H4 (cell line): ENCODE data around the gene EFCC1. TPM values are rescaled to one million over a fixed set of nuclear protein-coding genes. Genes with fewer than 3 reads are reported as not detected.
A peak's percentile ranks its signal among the peaks of the same experiment; 100 is the strongest.

Experiments
- DNase-seq: peaks from one replicate; pipeline ENCODE4 v3.0.0-alpha.2; 2015; ENCODE audit warnings: low spot score
- total RNA-seq: library from RNA; depleted of rRNA; stranded (reverse); fragments of >200 nt; shearing (Covaris generic); gene quantifications from 2 replicates; pipeline ENCODE4 v1.2.3, GENCODE V29; 2014

The EFCC1 gene
- total RNA-seq, 1 experiment from 2014 or later = 1.2 TPM

DNA sequence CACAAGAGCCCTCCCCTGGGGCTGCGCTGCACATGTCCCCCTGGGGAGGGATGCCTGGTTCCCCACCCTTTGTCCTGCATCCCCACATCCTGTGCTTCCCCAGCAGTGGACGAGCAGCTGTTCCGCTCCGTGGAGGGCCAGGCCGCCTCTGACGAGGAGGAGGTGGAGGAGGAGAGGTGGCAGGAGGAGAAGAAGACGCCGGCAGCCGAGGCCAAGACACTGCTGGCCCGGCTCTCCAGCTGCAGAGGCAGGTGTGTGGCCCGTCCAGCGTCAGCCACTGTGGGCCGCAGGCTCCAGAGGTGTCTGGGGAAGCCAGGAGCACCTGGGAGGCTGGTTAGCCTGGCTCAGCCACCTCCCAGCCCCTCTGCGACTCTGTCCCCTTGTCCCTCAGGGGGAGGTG lies 31.6 kb downstream of the EFCC1 start:
- DNase-seq = no peak

- DNase-seq = no peak
Observed at GRCh38 chr3:129033151-129033550, 32.0 kb downstream of the EFCC1 start.

DNA sequence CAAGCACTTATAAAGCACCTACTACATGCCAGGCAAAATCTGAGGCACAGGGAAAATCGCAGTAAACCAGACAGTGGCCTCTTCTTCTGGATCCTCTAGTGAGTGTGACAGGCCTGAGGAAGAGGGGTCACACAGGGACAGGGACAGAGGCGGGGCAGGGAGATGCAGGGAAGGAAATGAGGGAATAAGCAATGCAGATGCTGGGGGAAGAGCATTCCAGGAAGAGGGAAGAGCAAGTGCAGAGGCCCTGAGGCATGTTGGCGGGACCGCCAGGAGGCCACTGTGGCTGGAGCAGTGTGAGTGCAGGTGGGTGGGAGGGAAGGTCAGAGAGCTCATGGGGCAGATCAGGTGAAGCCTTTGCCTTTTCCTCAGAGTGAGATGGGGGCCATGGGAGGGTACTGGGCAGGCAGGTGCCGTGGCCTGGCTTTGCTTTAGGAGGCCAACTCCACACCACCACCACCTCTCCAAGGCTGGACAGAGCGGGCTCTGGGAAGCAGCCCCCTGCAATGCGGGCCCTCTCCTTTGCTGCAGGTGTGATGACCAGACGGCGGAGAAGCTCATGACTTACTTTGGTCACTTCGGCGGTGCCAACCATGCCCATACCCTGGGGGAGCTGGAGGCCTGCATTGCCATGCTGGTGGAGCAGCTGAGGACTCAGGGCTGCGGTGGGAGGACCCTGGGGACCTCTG lies 32.7 kb downstream of the EFCC1 start:
- DNase-seq = no peak

DNA sequence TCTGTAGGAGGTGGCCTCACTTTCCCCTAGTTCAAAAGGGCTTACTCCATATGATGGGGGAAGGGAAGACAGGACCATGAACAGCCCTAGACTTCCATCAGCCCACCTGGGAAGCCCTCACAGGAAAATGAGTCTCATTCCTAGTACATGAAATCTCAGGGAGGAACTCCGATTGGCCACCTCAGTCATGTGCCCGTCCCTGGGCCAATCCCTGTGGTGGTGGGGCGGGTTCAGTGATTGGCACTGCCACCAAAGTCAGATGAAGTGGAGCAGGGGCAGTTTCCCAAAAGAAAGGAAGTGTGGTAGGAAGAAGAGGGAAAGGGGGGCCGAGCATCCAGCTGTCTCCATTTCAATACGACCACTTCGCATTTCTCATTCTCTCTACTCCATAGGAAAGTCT lies 33.5 kb downstream of the EFCC1 start:
- no peak for DNase-seq

- no peak for DNase-seq
Observed at GRCh38 chr3:129035360-129036221, 34.5 kb downstream of the EFCC1 start.

GRCh38 chr3:129036222-129037092 lies 35.4 kb downstream of the EFCC1 start:
- DNase-seq = no peak

DNA sequence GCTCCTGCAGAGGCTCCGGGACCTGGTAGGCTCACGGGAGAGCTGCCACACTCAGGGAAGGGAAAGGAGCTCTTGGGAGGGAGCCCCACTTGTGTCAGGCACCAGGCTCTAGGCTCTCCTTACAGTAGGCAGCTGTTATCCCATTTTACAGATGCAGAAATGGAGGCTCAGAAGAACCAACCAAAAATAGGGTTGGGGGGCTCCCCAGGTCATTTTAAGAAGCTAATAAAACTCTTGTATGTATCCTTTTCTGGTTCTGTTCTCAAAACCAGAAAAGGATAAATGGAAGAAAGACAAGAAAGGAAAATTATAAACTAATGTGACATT lies 36.0 kb downstream of the EFCC1 start:
- no peak for DNase-seq

- DNase-seq = no peak
Observed at GRCh38 chr3:129038121-129038855, 37.2 kb downstream of the EFCC1 start.

DNA sequence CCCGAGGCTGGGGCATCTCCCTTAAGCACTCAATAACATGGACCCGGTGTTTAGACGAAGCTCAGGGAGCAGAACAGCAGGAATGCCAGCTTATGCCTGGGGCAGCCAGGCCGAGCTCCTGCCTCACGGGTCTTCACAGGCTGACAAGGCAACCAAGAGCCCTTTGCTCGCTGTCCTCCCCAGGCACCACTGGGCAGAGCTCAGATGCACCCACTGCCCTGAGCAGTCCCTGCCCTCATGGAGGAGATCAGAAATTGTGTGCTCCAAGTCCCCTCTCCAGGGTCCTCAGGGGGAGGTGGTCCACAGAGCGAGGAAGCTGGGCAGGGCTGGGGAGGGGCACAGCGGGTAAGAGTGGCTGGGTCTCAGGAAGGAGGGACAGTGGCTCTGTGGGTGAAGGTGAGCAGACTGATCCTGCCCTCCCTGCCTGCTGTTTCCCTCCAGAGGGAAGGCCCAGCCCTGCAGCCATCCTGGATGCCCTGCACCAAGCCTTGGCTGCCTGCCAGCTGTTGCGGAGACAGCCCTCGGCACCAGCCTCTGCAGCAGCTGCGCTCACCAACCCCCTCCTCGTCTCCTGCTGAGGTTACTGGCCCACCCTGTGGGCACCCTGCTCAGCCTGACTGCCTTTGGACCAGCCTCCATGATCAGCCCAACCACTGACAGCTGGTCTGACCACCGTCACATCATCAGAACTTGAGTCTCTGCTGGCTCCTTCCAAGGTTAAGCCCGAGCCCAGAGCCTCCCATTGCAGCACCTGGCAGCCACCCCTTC lies 38.4 kb downstream of the EFCC1 start:
- peak; percentile 40 for DNase-seq

GRCh38 chr3:129040039-129040336 lies 38.9 kb downstream of the EFCC1 start:
- DNase-seq = no peak

GRCh38 chr3:129040579-129041300 lies 39.6 kb downstream of the EFCC1 start:
- no peak for DNase-seq

GRCh38 chr3:129045675-129046036 lies 44.6 kb downstream of the EFCC1 start:
- no peak for DNase-seq

- DNase-seq = no peak
Observed at GRCh38 chr3:129046037-129046731, 45.1 kb downstream of the EFCC1 start.

DNA sequence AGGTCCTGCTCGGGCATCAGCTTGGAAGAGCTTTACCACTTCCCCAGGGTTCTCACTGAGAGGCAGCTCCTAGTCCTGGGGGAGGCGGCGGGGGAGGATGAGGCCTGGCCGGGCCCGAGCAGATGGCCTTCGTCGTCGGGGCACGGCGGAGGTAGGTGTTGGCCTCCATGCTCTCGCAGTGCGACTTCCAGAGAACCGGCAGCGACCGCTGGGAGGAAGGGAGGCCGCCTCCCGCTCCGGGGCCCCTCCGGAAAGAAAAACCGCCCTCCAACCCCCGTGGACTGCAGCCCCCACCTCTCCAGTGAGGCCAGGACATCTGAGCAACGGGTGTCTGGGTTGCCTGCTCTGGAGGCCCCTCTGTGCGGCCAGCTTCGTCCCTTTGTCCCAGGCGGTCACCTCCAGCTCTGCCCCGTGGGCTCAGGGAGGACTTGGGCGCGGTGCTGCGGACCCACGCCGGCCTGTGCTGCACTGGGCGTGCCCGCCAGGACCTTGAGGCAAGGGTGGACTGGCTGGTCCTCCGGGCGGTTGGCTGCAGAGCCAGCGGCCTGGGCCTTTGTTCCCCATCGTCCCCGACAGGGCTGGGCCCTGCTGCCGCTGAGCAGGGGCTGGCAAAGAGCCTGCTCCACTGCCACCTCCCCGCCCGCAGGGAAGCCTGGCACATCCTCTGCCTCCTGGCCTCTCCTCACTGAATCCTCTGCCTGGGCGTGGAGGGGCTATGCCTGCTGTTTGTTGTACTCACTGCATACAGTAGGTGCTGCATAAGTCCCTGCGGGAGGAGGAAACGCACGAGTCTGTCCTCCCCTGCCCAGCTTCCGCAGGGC lies 45.8 kb downstream of the EFCC1 start:
- DNase-seq = no peak

GRCh38 chr3:129047553-129047839 lies 46.4 kb downstream of the EFCC1 start:
- no peak for DNase-seq

- DNase-seq = no peak
Observed at GRCh38 chr3:129050556-129051295, 49.6 kb downstream of the EFCC1 start.

DNA sequence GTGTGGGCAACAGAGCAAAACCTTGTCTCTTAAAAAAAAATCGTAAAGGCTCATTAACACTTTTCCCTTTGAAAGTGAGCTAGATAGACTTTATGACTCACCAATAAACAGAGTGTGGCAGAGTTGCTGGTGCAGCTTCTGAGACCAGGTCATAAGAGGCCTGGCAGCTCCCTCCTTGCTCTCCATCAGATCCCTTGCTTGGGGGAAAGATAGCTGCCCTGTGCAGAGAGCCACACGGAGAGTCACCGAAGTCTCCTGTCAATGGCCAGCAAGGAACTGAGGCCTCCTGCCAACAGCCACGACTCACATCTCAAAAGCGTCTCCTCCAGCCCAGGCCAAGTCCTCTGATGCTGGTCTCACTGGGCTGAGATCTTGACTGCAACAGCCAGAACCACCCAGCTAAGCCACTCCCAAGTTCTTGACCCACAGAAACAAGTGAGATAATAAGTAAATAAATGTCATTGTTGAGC lies 50.8 kb downstream of the EFCC1 start:
- no peak for DNase-seq

DNA sequence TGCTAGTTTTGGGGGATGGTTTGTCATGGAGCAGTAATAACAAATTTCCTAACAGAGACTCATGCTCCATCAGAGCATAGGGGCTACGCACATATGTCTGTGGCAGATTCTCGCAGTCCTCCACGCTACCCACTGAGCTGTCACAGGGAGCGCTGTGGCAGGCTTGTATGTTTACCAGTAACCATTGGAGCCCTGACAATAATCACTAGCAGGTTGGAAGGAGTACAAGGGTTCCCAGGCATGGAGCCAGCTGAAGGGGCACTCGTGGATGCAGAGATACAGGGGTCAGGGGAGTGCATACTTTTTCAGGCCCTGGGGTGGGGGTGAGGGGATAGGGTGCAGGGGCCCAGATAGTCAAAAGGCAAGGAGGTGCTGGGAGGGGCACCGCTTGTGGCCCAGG lies 51.6 kb downstream of the EFCC1 start:
- no peak for DNase-seq
